Adrenal gland (tissue), 12 donors: ENCODE results near the gene MADD. TPM values are rescaled to one million over a fixed set of nuclear protein-coding genes. Genes with fewer than 3 reads are reported as not detected.

Experiments
- DNase-seq, 7 donors: peaks; one replicate each; pipeline ENCODE4 v3.0.0-alpha.2; 2019 to 2020
- H3K27ac ChIP-seq, 5 donors: fragments of 200-600 bp; sonication (generic) in 4 of 5; 1 replicate in 3 of 5; 2 replicates in 2 of 5; pipeline versions ENCODE4 v1.5.1 to v1.8.0; 2016 to 2020; ENCODE audit warnings: mild to moderate bottlenecking in 1 of 5
- H3K27me3 ChIP-seq: fragments of 200-600 bp; 2 replicates; pipeline ENCODE4 v1.8.0; 2021
- H3K36me3 ChIP-seq, 2 donors: fragments of 200-600 bp; replicated peaks in 1 of 2; 1 replicate in 1 of 2; 2 replicates in 1 of 2; pipeline versions ENCODE4 v1.5.1 to v1.8.0; 2018 to 2022
- H3K4me1 ChIP-seq, 2 donors: fragments of 200-600 bp; replicated peaks in 1 of 2; 1 replicate in 1 of 2; 2 replicates in 1 of 2; pipeline versions ENCODE4 v1.5.1 to v1.8.0; 2018 to 2021
- H3K4me3 ChIP-seq, 4 donors: fragments of 200-600 bp; sonication (generic) in 3 of 4; one replicate each; pipeline ENCODE4 v1.5.1; 2016 to 2018
- H3K9me3 ChIP-seq, 3 donors: fragments of 200-600 bp; sonication (generic) in 1 of 3; replicated peaks in 1 of 3; 1 replicate in 2 of 3; 2 replicates in 1 of 3; pipeline versions ENCODE4 v1.5.1 to v1.8.0; 2016 to 2021
- CTCF ChIP-seq, 6 experiments: fragments of 450-650 bp in 4 of 6; fragments of 200-600 bp in 2 of 6; sonication (generic) in 1 of 6; IDR thresholded peaks; 1 replicate in 5 of 6; 2 replicates in 1 of 6; pipeline versions ENCODE4 v1.5.1 to v1.8.0; 2016 to 2021; ENCODE audit warnings: antibody characterized with exemption in 6 of 6, mild to moderate bottlenecking in 2 of 6, moderate library complexity in 1 of 6
- POLR2A ChIP-seq, 2 donors: fragments of 450-650 bp; IDR thresholded peaks; one replicate each; pipeline ENCODE4 v1.6.1; 2017; ENCODE audit warnings: antibody characterized with exemption in 2 of 2, mild to moderate bottlenecking in 2 of 2, moderate library complexity in 1 of 2
- whole genome bisulfite sequencing, 4 donors: extraction: QIAGEN DNeasy Blood & Tissue Kit in 2 of 4; methylation state at CpG; one replicate each; pipeline versions ENCODE4 v1.1.5 to v1.1.7; 2013 to 2017; 5-methylcytosine and 5-hydroxymethylcytosine counted together
- intact Hi-C, 2 donors: fragments of 100-400 bp; cut with DNase I; formaldehyde crosslinking; loops; one replicate each; pipeline versions ENCODE4 v1.14.1 to v1.15.0; 2022 to 2023
- polyA plus RNA-seq, 3 donors: library from polyadenylated mRNA; stranded (reverse); fragments of 200-250 nt in 2 of 3; fragments of 350-450 nt in 1 of 3; fragmentation: Illumina TruSeq in 1 of 3; extraction: RNeasy Lipid Tissue Mini Kit (QIAGEN cat#74804) in 1 of 3; gene quantifications; one replicate each; pipeline ENCODE4 v1.2.3, GENCODE V29; 2013 to 2014
- total RNA-seq, 9 donors: library from RNA; depleted of rRNA in 4 of 9; stranded (reverse); fragments of >200 nt in 4 of 9; fragments of 120-200 nt in 1 of 9; fragmentation: NEBNext Ultra II Directional in 1 of 9; extraction: Animal tissue kit (Norgen Biotek cat#: 25700) in 1 of 9; gene quantifications; one replicate each; pipeline versions ENCODE4 v1.1.0 to v1.2.4, GENCODE V29; 2013 to 2023
- donor health status: healthy with polysubstance abuse.
- donor health status: Bipolar disorder and iron deficiency.
- donor health status: DM: yes; HTN: yes; CAD: no.
- donor health status: DM: no; HTN: no; CAD: no.
- donor health status: DM: no; HTN: no; CAD: no.
- donor health status: DM: yes; HTN: yes; CAD: no.

Gene MADD
- total and polyA plus RNA-seq, 12 donors = 33.4 to 83.0 (median 49.2) TPM

GRCh38 chr11:47270331-47271271 lies 668 bp downstream of the MADD start:
- 1 to 2% (median 2%) methylated on average over 18 to 32 of the region's 34 CpGs for WGBS, 4 donors
- peak overlapping the region; percentile 65 to 98 (median 91) for H3K27ac ChIP-seq
- H3K4me1 ChIP-seq = peaks cover 5 to 39% of the 10 kb centered on the region in 2 donors
- H3K27me3 ChIP-seq = no peaks in the 10 kb centered on the region
- no peaks in the 10 kb centered on the region for H3K9me3 ChIP-seq
- peaks cover 0 to 15% of the 10 kb centered on the region in 2 donors for H3K36me3 ChIP-seq
- TF ChIP-seq CTCF (IDR thresholded peaks at IDR 0.05) (no peak), POLR2A (IDR thresholded peaks at IDR 0.05) (peak; percentile 41 to 46)
- intact Hi-C loops = no loop called here
- peak; percentile 61 to 85 (median 67) for DNase-seq
- peak overlapping the region in 3 of 4 donors; percentile 40 to 89 (median 44) for H3K4me3 ChIP-seq

- H3K4me3 ChIP-seq = peak overlapping the region in 1 of 4 donors; percentile 89
- TF ChIP-seq CTCF (IDR thresholded peaks at IDR 0.05) = no peak
- no peak for TF ChIP-seq POLR2A (IDR thresholded peaks at IDR 0.05)
- 43 to 60% (median 52%) methylated on average over 4 of the region's 4 CpGs for WGBS, 4 donors
- peaks cover 0 to 22% of the 10 kb centered on the region in 2 donors for H3K36me3 ChIP-seq
- no peaks in the 10 kb centered on the region for H3K27me3 ChIP-seq
- DNase-seq = no peak
- H3K27ac ChIP-seq = peak overlapping the region in 4 of 5 donors; percentile 0 to 98 (median 94)
- intact Hi-C loops = no loop called here
- H3K4me1 ChIP-seq = peaks cover 5 to 36% of the 10 kb centered on the region in 2 donors
- no peaks in the 10 kb centered on the region for H3K9me3 ChIP-seq
Measured at GRCh38 chr11:47271328-47271727, 1.4 kb downstream of the MADD start.

GRCh38 chr11:47271961-47272661 lies 2.2 kb downstream of the MADD start:
- Histone ChIP-seq H3K27me3 (no peaks in the 10 kb centered on the region), H3K9me3 (no peaks in the 10 kb centered on the region), H3K36me3 (peaks cover 0 to 30% of the 10 kb centered on the region in 2 donors), H3K4me3 (no peak overlapping the region), H3K27ac (peak overlapping the region in 3 of 5 donors; percentile 0 to 98 (median 33)), H3K4me1 (peaks cover 5 to 39% of the 10 kb centered on the region in 2 donors)
- TF ChIP-seq CTCF (IDR thresholded peaks at IDR 0.05) = no peak
- peak in 1 of 2 donors; percentile 34 for TF ChIP-seq POLR2A (IDR thresholded peaks at IDR 0.05)
- peak; percentile 36 to 86 (median 57) for DNase-seq
- intact Hi-C loops = no loop called here
- 52 to 54% (median 54%) methylated on average over 11 of the region's 11 CpGs for WGBS, 4 donors

GRCh38 chr11:47272706-47273105 lies 2.8 kb downstream of the MADD start:
- H3K4me1 ChIP-seq = peaks cover 9 to 45% of the 10 kb centered on the region in 2 donors
- intact Hi-C loops = no loop called here
- TF ChIP-seq POLR2A (IDR thresholded peaks at IDR 0.05) (no peak), CTCF (IDR thresholded peaks at IDR 0.05) (no peak)
- WGBS, 4 donors = 0% methylated on average over 1 of the region's 1 CpG
- H3K4me3 ChIP-seq = no peak overlapping the region
- H3K9me3 ChIP-seq = no peaks in the 10 kb centered on the region
- DNase-seq = peak in 3 of 7 donors; percentile 34 to 53 (median 51)
- H3K27me3 ChIP-seq = no peaks in the 10 kb centered on the region
- H3K27ac ChIP-seq = peak overlapping the region in 1 of 5 donors; percentile 98
- H3K36me3 ChIP-seq = peaks cover 0 to 36% of the 10 kb centered on the region in 2 donors
